Stimulated activated CD8-positive, alpha-beta memory T cell treated with anti-CD3 and anti-CD28 coated beads, Interleukin-15, amount 100 ng/mL, for 48 hours (primary cell): ENCODE data around the gene SRM.

Experiments
- DNase-seq, 2 donors: peaks; one replicate each; pipeline ENCODE4 v3.0.0-alpha.2; 2020; ENCODE audit warnings: low read depth in 2 of 2

Gene SRM

DNA sequence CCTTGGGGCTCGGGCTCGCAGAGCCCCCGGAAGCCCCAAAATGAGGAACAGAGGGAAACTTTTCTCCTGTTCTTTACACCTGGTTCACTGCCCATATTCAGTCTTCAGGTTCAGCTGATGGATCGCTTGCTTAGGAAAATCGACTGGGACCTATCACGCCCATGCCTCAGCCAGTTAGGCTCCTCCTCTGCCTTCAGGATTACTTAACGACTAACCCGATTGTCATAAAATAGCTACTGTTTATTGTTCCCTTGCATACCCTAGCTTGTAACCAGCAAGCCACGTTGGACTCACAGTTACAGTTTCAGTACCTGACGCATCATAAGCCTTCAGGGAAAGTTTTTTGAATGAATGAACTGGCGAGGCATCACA lies 46.7 kb downstream of the SRM start:
- no peak for DNase-seq

DNA sequence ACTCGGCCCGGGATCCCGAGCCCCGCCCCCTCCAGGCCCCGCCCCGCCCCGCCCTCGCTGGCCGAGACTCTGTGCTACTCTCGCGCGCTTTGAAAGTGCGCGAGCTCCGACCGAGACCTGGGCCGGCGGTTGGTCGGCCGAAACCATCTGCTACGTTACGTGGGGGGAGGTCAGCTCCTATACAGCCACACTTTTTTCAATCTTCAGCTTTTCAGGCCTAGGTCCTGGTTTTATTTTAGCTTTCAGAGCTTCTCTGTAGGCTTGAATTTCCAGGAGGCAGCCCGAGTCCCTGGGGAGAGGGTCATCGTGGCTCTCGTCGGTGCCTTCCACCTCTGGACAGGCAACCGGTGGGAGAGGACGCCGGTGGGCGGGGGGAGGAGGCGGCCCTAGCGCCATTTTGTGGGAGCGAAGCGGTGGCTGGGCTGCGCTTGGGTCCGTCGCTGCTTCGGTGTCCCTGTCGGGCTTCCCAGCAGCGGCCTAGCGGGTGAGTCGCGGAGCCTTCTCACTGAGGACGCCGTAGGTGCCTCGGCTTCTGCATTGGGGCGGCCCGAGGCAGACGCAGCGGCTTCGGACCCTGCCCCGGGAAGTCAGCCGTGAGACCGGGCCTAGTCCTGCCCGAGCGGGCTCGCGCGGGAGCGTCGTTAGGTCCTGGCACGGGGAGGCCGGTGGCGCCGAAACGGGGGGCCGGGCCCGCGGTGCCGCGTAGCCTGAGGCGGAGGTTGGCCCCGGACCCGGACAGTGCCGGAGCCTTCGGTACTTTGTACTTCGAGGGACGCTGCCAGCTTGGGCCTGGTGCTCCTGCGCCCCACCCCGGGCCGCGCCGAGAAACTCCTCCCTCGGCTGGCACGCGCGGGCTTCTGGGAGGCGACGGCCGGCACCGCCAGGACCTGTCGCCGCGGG lies 47.3 kb downstream of the SRM start, which contains the start of gene TARDBP:
Gene TARDBP (plus strand): TSS at position 395 of the 900 bp plus-strand sequence. CDS start 1,074 bp downstream, outside the sequence.
- peak; percentile 79 for DNase-seq
